Muscle of back (tissue), 11 donors: ENCODE data around the gene PDE6G. TPM values are rescaled to one million over a fixed set of nuclear protein-coding genes. Genes with fewer than 3 reads are reported as not detected.
A peak's percentile ranks its signal among the peaks of the same experiment; 100 is the strongest.
"Not testable (repeated sequence)": the region's sequence is repeated elsewhere in the genome, so short reads cannot be mapped to it uniquely, and the experiment has no call there.

Experiments used
- DNase-seq, 3 donors: peaks; one replicate each; pipeline versions ENCODE4 v3.0.0 to v3.0.0-alpha.2; 2013
- polyA plus RNA-seq, 10 donors: library from polyadenylated mRNA; unstranded; fragments of 120-200 nt; gene quantifications; one replicate each; pipeline ENCODE4 v1.2.1, GENCODE V29; 2013; ENCODE audit not compliant: insufficient read length in 10 of 10

The PDE6G gene
- polyA plus RNA-seq, 10 donors, result 2.5 to 5.0 (median 3.4) TPM

GRCh38 chr17:81688616-81689015 is 32.3 kb upstream of the PDE6G start:
- DNase-seq, result no peak

GRCh38 chr17:81687770-81688541 is 31.6 kb upstream of the PDE6G start:
- no peak for DNase-seq

- no peak for DNase-seq
These were observed 30.3 kb upstream of the PDE6G start for GRCh38 chr17:81686614-81687013.

GRCh38 chr17:81685108-81685507 is 28.8 kb upstream of the PDE6G start:
- no peak for DNase-seq

GRCh38 chr17:81684442-81684911 is 28.1 kb upstream of the PDE6G start:
- no peak for DNase-seq

- DNase-seq, result peak; percentile 99 to 100 (median 100)
These were observed 27.5 kb upstream of the PDE6G start, which contains the start of the genes ARL16 and HGS for GRCh38 chr17:81683584-81684441. Gene ARL16, minus strand, starts transcription at chr17:81683797. Its CDS starts 44 bp downstream, at chr17:81683753. Gene HGS, plus strand, starts transcription at chr17:81684011. Its CDS starts 56 bp downstream, at chr17:81684067.

GRCh38 chr17:81683208-81683583 is 26.9 kb upstream of the PDE6G start:
- no peak for DNase-seq

GRCh38 chr17:81682565-81683207 is 26.3 kb upstream of the PDE6G start:
- DNase-seq, result no peak

GRCh38 chr17:81681672-81682071 is 25.3 kb upstream of the PDE6G start:
- DNase-seq, result no peak

GRCh38 chr17:81680150-81680549 is 23.8 kb upstream of the PDE6G start:
- DNase-seq, result no peak

- no peak for DNase-seq
These were observed 20.6 kb upstream of the PDE6G start for GRCh38 chr17:81676906-81677305.

GRCh38 chr17:81675515-81676221 is 19.3 kb upstream of the PDE6G start:
- not testable (repeated sequence) for DNase-seq

GRCh38 chr17:81673561-81674258 is 17.4 kb upstream of the PDE6G start:
- no peak for DNase-seq

GRCh38 chr17:81672954-81673353 is 16.6 kb upstream of the PDE6G start:
- no peak for DNase-seq

- no peak for DNase-seq
These were observed 16.2 kb upstream of the PDE6G start for GRCh38 chr17:81672504-81672903.

GRCh38 chr17:81667754-81668153 is 11.4 kb upstream of the PDE6G start:
- DNase-seq, result no peak

GRCh38 chr17:81666342-81667191 is 10.2 kb upstream of the PDE6G start, which contains the start of the genes CCDC137 and OXLD1:
Gene CCDC137, plus strand, starts transcription at chr17:81666737. Its CDS starts 30 bp downstream, at chr17:81666767.
Gene OXLD1, minus strand, starts transcription at chr17:81666605. Its CDS starts 28 bp downstream, at chr17:81666577.
- DNase-seq, result peak; percentile 96 to 98 (median 97)

GRCh38 chr17:81666092-81666341 is 9.7 kb upstream of the PDE6G start:
- no peak for DNase-seq

GRCh38 chr17:81665205-81666091 is 9.1 kb upstream of the PDE6G start:
- DNase-seq, result peak in 1 of 3 donors; percentile 39
